HG02571 (cell line): ENCODE results near the gene TSBP1.
"Not testable (repeated sequence)": the region's sequence is repeated elsewhere in the genome, so short reads cannot be mapped to it uniquely, and the experiment has no call there.

Experiments
- ATAC-seq: cut with Tn5 transposase; IDR thresholded peaks from one replicate; pipeline ENCODE4 v1.9.1; 2021; ENCODE audit warnings: mild to moderate bottlenecking, moderate library complexity; ENCODE audit not compliant: unreplicated experiment

Gene TSBP1

DNA sequence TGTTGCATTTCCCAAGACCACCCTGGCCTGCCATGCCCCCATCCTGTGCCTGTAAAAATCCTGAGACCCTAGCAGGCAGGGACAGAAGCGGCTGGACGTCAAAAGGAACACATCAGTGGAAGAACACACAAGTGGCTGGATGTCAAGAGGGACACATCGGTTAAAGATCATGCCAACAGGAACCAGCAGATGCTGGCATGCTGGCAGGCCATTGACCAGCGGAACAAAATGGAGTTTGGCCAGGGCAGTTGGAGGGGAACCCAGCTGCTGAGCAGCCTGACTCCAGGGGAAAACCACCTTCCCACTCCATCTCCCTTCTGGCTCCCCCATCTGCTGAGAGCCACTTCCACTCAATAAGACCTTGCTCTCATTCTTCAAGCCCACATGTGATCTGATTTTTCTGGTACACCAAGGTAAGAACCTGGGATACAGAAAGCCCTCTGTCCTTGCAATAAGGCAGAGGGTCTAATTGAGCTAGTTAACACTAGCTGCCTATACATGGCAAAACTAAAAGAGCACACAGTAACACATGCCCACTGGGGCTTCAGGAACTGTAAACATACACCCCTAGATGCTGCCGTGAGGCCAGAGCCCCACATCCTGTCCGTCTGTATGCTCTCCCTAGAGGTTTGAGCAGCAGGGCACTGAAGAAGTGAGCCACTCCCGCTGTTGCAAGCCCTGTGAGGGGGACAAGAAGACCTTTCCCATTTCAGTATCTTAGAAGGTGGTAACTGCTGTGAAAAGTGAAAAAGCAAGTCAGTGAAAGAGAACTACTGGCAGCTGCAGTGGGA is 4.2 kb upstream of the TSBP1 start:
- ATAC-seq: no peak

GRCh38 chr6:32371229-32371628 is 474 bp downstream of the TSBP1 start:
- ATAC-seq: no peak

GRCh38 chr6:32370505-32370904 is 1.2 kb downstream of the TSBP1 start:
- no peak for ATAC-seq

- ATAC-seq: no peak
These were observed 2.0 kb downstream of the TSBP1 start for GRCh38 chr6:32369660-32370059.

DNA sequence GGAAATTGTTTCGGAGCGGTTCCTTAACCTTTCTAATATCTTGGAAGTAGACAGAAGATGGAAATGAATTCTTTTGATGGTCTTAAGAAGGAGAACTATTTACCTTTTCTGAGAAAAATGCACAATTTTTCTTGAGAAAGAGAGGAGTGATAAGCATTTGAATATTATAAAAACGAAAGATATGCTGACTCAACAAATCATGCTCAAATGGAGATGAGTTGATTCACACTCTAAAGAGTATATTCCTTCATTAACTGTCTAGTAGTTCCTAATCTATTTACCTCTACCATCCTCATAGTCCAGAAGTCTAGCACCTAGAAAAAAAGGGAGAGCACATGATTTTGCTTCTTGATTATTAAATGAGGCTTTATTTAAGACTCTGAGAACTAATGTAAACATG is 4.1 kb downstream of the TSBP1 start:
- ATAC-seq: no peak

- not testable (repeated sequence) for ATAC-seq
These were observed 12.5 kb downstream of the TSBP1 start for GRCh38 chr6:32359225-32359624.

- not testable (repeated sequence) for ATAC-seq
These were observed 13.2 kb downstream of the TSBP1 start for GRCh38 chr6:32358548-32358947.

DNA sequence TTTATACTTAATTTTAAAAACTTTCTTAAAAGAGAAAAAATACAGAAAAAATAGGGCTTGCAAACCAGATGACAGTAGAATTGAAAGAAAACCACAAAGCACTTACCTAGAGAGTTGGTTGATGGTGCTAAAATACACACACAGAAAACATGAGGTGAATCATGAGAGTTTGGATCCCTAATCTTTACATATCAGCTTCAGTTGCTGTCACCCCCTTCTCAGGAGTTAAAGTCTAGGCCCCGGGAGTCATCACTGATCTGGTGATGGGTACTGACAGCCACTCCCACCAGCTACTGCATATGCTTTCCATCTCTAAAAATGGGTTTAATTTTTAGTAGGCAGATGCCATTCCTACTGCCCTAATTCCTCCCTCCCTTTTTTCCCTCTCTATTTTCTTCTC is 16.7 kb downstream of the TSBP1 start:
- no peak for ATAC-seq

DNA sequence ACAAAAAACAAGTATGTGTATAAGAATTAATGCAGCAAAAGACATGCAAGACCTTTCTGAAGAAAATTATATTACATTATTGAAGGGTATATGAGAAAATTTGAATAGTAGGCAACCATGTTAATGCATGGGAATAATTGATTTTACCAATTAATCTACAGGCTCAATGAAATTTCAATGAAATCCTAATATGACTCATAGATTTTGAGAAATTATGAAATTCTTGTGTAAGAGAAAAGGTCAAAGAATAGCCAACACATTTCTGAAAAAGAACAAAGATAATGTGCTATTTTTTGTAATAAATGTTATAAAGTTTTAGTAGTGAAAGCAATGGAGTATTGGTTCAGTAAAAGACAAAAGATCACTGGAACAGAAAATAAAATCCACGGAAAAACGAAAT is 18.4 kb downstream of the TSBP1 start:
- no peak for ATAC-seq

GRCh38 chr6:32340242-32340641 is 31.5 kb downstream of the TSBP1 start:
- ATAC-seq: no peak

DNA sequence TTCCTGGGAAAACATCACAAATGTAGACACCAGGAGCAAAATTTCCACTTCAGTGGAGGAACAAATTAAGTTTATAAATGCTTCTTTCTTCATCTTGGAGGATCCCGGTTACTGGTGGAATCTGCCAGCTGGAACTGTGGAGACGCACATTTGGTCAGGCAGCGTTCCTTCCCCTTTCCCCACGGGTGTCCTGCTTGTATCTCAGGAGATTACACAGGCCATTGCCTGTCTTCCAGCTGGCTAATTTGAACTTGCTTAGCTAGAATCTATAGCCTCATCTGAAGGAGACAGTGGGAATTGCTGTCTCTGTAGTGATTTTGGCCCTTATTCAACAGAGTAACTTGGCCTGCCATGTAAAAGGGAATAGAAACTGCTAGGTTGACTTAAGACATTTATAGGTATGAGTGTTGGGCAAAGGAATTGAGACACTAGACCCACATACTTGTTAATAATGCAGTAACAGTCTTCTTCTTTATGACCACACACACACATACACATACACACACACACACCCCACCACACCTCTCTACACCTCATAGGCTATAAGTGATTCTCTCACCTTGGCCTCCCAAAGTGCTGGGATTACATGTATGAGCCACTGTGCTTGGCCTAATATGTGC is 34.4 kb downstream of the TSBP1 start:
- no peak for ATAC-seq

DNA sequence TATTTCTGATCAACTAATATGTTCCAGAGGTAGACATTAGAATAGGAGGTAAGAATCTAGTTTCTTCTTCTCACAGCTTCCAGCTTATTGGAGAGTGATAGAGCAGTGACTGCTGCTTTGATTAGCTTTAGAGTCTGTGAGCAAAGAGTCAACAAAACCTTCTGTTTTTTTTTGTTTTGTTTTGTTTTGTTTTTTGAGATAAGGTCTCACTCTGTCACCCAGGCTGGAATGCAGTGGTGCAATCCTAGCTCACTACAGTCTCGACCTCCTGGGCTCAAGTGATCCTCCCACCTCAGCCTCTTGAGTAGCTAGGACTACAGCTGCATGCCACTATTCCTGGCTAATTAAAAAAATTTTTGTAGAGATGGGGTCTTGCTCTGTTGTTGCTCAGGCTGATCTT is 39.3 kb downstream of the TSBP1 start:
- ATAC-seq: no peak

GRCh38 chr6:32329141-32329540 is 42.6 kb downstream of the TSBP1 start:
- ATAC-seq: no peak

- no peak for ATAC-seq
These were observed 44.6 kb downstream of the TSBP1 start for GRCh38 chr6:32327103-32327502.

- ATAC-seq: no peak
These were observed 53.2 kb downstream of the TSBP1 start for GRCh38 chr6:32318501-32318900.

- ATAC-seq: no peak
These were observed 54.2 kb downstream of the TSBP1 start for GRCh38 chr6:32317541-32317940.

- ATAC-seq: no peak
These were observed 57.7 kb downstream of the TSBP1 start for GRCh38 chr6:32313964-32314363.

GRCh38 chr6:32298632-32299336 is 72.9 kb downstream of the TSBP1 start:
- ATAC-seq: no peak

GRCh38 chr6:32294980-32295379 is 76.7 kb downstream of the TSBP1 start:
- ATAC-seq: not testable (repeated sequence)

- no peak for ATAC-seq
These were observed 77.1 kb downstream of the TSBP1 start for GRCh38 chr6:32294566-32294965.

- ATAC-seq: no peak
These were observed 78.0 kb downstream of the TSBP1 start for GRCh38 chr6:32293695-32294094.

GRCh38 chr6:32291543-32291942 is 80.2 kb downstream of the TSBP1 start:
- ATAC-seq: no peak
